Stimulated activated CD4-positive, alpha-beta T cell treated with anti-CD3 and anti-CD28 coated beads, Interleukin-12 subunit alpha, Interleukin-12 subunit beta, amount 100 ng/mL, for 4 hours (primary cell): ENCODE measurements around the gene ADNP.
A peak's percentile ranks its signal among the peaks of the same experiment; 100 is the strongest.

ENCODE experiments used
- DNase-seq: peaks from one replicate; pipeline ENCODE4 v3.0.0-alpha.2; 2020

Gene ADNP

GRCh38 chr20:50932016-50932485 is 814 bp upstream of the ADNP start:
- DNase-seq = no peak

DNA sequence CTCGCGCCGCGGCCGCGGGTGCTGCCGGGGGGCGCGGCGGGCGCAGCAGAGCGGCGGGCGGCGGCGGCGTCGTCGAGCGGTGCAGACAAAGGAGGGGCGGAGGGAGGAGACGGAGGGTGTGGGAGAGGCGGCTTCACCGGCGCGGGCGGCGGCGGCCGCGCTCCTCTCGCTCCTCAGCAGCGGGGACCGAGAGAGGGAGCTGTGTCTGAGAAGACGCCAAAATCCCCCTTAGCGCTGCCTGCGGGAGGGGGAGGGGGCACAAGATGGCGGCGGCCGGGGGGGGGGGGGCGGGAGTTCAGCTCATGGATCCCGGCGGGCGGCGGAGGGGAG is 296 bp downstream of the ADNP start:
- DNase-seq = no peak

DNA sequence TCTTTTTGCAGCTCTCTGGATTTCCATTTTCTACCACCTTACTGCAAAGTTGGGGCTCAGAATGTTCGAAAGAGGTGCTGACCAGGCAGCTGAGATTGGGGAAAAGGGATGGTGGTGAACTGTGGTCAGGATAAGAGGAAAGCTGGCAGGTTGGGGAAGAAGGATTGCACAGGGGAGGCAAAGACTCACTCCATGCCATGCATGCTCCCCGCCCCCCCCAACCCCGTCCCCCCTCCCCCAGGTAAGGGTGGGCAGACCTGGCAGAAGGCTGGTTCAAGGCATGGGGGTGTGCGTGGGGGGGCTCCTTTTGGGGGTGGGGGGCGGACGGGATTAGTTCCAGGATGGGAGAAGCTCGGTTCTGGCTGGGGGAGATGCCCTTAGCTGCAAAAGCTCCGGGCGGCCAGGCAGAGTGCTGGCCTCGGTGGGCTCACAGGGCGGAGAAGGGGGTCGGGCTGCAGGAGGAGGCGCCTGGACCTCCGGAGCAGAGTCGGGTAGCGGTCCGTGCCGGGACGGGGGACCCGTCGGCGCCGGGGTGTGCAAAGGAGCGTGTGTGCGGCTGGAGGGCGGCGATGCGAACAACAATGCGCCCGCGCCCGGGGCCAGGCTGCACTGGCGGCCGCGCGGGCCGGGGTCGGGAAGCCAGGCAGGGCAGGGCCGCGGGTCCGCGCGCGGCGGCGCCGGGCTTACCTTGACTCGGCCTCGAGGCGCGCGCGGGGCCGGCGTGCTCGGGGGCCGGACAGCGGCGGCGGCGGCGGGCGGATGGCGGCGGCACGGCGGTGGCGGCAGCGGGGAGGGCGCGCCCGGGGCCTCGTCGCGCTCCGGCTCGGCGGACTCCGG is 880 bp downstream of the ADNP start:
- DNase-seq = peak; percentile 24

GRCh38 chr20:50929299-50930138 is 1.7 kb downstream of the ADNP start:
- DNase-seq = peak; percentile 81

- DNase-seq = no peak
Observed at GRCh38 chr20:50928469-50928868, 2.8 kb downstream of the ADNP start.

DNA sequence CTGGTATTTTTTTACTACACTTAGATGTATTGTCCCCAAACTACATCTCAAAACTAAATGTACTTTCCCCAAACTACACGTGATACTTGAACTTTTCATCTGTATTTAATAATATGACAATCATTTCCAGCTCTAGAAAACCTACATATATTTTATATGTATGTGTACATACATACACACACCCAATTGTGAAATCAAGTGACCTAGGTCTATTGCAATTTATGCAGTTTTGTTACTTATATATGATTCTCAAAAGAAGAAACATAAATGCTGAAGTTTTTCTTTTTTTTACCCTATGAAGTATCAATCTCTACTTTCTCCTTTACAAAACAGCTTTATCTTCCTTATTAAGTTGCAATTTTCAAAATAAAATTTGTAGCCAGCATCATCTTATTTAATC is 4.7 kb downstream of the ADNP start:
- no peak for DNase-seq

GRCh38 chr20:50924261-50924920 is 6.8 kb downstream of the ADNP start:
- DNase-seq = no peak

DNA sequence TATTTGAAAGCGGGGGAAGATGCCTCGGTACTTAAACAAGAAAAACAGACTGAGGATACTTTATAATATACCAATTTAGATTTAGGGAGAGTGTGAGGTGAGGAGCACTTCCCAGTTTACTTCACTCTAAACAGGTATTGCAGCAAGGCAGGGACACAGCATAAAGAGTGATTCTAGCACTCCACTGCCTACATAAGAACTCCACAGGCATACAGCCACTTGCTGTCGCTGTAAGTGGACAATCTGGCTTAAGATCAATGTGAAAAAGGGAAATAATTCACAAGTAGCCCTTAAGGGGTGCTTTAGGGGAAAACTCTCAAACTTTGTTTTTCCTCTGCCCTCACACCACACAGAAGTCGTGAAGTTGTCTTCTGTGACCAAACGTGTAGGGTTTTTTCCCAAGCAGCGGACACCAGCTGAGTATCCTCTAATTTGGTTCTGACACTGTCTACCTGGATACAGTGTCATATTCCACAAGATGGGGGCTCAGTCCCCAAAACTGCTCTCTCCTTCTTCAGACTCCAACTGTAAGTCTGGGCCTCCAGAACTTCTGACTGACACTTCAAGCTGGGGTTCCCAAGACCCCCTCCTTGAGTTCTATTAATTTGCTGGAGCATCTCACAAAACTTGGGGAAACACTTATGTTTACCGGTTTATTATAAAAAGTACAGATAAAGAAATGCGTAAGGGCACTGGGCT is 9.3 kb downstream of the ADNP start:
- no peak for DNase-seq

- DNase-seq = no peak
Observed at GRCh38 chr20:50920997-50921396, 10.2 kb downstream of the ADNP start.

- no peak for DNase-seq
Observed at GRCh38 chr20:50919567-50919966, 11.7 kb downstream of the ADNP start.

DNA sequence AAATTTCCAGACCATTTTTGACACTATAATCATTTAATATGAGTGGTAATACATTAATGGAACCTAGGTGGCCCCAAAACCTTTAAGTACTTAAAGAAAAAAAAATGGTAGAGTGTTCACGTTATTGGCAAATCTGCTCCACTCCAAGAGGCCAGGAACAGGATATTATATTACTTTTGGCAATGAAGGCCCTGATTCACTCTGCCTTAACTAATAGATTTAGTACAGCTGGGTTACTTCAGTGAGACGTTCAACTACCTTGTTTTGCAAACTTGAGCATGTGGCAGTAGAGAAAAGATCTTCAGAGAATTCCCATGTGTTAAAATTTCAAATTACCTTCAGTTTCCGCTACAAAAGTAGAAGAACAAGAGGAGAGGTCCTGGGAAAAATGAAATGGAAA is 12.8 kb downstream of the ADNP start:
- no peak for DNase-seq

DNA sequence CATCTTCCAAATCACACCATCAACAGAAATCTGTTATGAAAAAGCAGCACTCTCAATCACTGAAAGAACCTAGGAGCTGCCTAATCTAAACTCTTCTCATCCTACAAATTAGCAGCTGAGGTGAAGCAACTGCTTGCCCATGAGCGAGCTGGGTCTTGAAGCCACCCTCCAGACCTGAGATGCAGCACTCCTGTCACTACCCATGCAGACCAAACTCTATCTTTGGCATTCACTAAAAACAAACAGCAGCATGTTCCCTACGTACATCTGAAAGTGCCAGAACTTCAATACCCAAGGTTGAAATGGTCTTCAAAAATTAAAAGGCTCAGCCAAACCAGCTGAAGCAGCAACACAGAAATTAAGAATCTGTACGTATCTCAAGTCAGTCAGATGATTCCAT is 14.3 kb downstream of the ADNP start:
- no peak for DNase-seq

DNA sequence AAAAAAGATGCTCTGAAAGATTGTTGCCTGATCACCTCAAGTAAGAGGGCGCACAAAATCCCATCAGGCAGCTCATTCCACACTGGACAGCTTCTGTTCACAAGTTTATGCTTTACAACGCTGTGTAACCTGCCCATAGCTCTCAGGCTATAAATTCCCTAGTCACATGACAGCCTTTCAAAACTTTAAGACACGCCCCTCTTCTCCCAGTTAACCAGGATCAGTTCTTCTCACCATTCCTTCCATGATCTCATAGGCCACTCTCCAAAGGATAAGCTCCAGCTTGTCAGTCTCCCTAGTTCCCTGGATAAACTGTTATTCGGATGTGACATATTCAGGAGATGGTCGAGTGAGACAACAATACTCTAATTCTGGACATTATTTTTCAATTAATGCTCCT is 15.0 kb downstream of the ADNP start:
- DNase-seq = no peak

GRCh38 chr20:50915424-50915823 is 15.8 kb downstream of the ADNP start:
- no peak for DNase-seq

GRCh38 chr20:50913690-50914375 is 17.4 kb downstream of the ADNP start:
- no peak for DNase-seq

GRCh38 chr20:50911716-50912115 is 19.5 kb downstream of the ADNP start:
- DNase-seq = no peak

- no peak for DNase-seq
Observed at GRCh38 chr20:50911030-50911429, 20.2 kb downstream of the ADNP start.

DNA sequence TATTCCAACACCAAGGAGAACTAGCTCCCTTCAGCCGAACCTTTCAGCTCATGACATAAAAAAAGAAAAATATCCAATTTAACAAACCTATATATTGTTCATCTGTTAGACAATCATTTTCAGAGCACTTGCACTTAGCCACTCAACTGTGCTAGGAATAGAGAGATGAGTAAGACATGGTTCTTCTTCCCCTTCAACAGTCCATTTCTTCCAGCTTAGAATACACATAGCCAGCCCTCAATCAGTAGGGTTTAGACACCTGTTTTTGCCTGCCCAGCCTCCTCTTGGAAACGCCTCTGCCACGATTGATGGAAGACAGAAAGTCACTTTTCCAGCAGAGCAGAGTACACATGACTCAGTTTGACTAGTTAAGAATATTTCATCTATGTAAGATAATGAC is 21.8 kb downstream of the ADNP start:
- DNase-seq = no peak

DNA sequence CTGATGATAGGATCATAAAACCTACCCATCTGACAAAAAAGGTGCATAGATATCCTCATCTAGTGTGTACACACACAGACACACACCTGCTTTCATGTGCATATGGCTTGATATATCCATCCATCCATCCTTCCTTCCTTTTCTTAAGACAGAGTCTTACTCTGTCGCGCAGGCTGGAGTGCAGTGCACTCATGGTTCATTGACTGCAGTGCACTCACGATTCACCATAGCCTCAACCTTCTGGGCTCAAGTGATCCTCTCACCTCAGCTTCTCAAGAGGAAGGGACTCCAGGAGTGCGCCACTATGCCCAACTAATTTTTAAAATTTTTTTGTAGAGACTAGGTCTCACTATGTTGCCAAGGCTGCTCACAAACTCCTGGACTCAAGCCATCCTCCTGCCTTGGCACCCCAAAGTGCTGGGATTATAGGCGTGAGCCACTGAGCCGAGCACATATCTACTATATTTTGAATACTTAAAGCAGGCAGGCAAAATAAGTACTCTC is 27.1 kb downstream of the ADNP start:
- no peak for DNase-seq

DNA sequence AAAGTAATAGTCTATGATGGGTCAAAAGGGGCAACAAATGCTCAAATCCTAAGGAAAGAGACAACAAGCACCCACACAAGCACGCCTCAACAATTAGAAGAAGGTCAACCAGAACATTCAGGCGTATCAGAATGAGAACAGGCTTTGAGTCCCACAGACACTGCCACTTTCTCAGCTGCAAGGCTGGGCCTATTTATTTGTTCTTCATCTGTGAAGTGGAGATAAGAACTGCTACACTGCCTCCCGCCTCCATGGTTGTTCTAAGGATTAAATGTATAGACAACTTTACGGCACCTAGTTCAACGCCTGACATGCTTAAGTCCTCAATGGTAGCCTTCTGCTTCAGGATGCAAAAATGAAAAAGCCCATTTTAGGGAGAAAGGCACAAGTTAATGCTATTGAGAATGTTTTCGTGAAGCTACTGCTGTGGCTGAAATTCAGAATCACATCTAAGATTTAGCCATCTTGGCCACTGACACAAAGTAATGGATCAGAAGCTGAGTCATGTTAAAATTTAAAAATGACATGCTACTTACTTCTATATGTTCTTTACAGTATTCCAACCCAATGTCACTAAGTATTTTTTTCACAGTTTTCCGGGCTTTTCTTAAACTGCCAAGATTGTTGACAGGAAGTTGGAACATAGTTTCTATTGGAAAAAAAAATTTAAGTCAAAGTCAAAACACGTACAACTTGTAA is 27.7 kb downstream of the ADNP start:
- no peak for DNase-seq

GRCh38 chr20:50901301-50901700 is 29.9 kb downstream of the ADNP start:
- no peak for DNase-seq

DNA sequence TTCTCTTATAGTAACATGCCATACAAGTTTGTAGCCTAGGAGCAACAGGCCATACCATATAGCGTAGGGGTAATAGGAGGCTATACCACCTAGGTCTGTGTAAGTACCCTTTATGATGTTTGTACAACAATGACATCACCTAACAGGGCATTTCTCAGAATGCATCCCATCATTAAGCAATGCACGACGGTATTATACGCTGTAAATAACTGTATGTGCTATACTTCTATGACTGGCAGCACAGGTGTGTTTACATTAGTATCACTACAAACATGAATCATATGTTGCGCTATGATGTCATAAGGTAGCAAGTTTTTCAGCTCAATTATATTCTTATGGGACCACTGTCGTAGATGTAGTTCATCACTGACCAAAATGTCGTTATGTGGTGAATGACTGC is 31.0 kb downstream of the ADNP start:
- DNase-seq = no peak
